ENCODE measurements around the gene IMMP2L.
"Not testable (repeated sequence)": the region's sequence is repeated elsewhere in the genome, so short reads cannot be mapped to it uniquely, and the experiment has no call there.

Gene IMMP2L

DNA sequence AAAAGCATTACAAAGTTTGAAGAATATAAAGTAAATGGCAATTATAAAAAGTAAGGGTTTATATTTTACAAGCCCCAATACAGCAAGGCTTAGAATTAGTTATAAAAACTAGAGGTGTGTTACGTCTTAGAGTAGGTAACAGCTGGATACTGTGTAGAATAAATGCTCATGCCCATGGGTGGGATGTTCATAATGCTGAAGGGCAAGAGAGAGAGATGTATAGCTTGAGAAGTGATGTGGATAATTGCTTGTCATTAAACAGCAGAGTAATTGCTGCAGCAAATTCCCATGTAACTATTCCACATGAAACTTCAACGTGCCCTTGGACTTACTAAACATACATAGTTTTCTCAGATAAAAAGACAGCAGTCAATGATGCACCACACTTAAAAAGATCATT, 233.8 kb downstream of the IMMP2L start:
- FAIRE-seq = no peak

DNA sequence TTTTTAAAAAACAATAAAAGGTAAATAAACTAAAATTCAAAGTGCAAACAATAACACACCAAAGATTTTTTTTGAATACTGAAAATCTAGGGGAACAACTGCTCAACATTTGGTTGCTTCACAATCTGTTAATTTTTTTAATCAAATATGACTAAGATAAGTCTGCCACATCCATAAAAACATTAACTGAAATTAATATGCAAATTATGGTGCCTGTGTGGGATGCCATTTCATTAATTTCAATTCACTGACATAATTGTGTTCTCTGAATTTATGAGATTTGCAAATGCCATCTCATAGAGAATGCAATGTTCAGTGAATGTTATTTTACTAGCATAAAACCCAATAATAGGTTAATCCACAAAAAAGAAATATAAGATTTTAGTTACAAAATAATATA, 237.5 kb downstream of the IMMP2L start:
- no peak for FAIRE-seq

DNA sequence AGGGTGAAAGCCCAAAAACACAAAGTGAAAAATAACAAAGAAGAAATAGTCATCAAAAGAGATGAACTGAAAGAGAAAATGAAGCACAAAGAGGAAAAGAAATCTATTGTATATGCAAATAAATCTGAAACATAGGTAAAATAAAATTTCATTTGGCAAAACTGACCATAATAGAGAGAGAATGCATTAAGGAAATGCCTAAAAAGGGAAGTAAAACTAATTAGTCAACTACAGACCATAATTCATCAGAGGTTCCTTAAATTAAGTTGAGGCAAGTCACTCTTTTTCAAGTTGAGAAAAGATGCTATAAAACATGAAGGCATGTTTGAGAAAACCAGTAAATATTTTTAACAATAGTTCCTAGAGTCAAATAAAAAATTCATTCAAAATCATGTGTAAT, 238.1 kb downstream of the IMMP2L start:
- FAIRE-seq = no peak

DNA sequence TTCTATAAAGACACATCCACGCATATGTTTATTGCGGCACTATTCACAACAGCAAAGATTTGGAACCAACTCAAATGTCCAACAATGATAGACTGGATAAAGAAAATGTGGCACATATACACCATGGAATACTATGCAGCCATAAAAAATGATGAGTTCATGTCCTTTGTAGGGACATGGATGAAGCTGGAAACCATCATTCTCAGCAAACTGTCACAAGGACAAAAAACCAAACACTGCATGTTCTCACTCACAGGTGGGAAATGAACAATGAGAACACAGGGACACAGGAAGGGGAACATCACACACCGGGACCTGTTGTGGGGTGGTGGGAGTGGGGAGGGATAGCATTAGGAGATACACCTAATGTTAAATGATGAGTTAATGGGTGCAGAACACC, 238.6 kb downstream of the IMMP2L start:
- FAIRE-seq = not testable (repeated sequence)

DNA sequence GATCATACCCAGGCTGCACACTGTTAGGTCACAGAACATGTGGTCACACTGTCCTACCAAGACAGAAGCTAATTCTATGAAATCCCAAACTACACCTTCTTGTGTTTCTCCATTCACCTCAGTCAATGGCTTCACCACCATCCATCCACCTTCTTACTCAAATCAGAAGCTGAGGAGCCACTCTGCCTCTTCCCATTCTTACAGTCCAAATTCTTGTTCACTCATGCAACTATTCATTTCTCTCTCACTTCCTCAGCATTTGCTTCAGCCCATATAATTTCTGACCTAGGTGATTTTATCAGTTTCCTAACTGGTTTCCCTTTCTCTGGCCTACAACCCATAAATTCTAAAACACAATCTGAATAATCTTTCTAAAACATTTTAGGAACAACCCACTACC, 242.2 kb downstream of the IMMP2L start:
- FAIRE-seq = no peak

DNA sequence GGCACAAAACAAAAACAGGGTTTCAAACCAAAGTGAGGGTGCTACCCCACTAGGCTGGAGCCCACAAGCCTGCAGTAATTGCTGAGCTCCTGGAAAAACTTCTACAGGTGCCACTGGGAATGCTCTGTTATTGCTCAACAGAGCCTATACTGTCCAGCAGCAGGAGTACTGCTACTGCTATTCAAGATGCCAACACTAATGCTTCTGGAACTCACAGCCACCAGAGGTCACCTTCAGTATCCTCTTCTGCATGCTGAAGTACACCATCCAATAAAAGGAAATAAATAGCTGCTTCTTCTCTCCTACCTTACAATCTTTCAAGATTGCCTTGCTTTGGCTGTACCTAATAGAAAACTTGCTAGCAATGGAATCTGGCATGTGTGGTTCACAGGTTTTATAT, 249.3 kb downstream of the IMMP2L start:
- FAIRE-seq = no peak

DNA sequence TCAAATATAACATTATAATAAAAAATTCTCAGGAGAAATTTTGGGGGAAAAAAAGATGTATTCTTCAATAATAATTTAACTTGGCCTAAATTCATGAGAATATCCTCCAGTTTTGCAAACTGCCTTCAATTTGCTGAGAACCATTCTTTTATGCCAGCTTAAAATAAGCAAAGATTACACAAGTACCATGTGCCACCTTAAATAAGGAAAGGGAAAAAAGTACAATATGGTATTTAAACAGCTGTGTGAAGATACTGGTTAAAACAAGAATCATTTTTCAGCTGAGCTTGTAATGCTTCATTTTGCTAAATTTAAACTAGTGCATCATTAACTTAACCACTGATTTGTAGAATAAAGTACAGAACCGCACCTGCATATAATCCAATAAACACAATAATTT, 253.6 kb downstream of the IMMP2L start:
- no peak for FAIRE-seq

DNA sequence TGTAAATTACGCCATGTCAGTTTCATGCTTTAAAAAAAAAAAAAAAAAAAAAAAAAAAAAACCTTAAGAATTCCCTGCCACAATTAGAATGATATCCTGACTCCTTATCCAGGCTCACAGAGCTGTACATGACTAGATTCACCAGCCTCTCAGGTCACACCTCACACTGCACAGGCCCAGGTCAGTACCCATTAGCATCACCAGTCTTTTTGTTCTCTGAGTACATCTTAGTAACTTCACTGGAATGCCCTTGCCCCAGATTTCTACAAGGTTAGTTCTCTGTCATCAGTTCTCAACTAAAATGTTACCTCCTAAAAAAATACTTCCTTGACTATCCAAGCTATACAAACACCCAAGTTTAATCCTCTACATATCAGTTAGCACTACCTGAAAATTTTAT, 260.4 kb downstream of the IMMP2L start:
- FAIRE-seq = no peak

DNA sequence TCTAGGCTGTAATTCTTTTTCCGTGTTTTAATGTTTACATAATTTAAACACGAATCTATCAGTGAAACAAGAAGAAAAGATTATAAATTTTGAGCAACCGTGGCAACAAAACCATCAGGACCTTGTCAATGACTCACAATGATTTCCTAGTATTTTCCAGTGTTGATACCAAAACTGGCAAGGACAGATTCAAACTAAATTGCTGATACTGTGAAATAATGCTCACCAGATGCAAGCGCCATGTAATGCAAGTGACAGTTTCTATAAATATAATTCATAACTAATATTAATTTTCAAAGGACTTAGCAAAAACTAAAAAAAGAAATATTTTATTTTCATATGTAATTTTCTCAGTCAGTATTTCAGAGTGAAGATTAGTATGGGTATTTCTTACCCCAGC, 267.8 kb downstream of the IMMP2L start:
- FAIRE-seq = no peak

DNA sequence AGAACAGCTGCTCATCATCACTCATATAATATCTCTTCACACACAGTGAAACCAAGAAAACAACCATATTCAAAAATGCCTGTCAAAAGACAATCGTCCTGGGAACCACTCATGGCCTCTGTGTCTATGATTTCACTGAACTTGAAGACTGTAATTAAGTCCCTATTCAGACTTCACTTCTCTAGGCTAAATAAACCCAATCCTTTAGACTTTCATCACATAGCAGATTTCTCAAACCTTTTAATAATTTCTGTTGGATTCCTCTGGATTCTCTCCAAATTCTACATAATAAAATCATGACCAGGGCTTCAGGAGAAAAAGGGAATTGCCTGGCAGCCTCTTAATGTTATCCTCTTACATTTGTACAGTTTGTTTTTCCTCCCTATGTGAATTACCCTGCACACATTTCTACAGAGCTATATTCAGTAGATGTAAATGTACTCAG, 270.2 kb downstream of the IMMP2L start:
- no peak for FAIRE-seq

DNA sequence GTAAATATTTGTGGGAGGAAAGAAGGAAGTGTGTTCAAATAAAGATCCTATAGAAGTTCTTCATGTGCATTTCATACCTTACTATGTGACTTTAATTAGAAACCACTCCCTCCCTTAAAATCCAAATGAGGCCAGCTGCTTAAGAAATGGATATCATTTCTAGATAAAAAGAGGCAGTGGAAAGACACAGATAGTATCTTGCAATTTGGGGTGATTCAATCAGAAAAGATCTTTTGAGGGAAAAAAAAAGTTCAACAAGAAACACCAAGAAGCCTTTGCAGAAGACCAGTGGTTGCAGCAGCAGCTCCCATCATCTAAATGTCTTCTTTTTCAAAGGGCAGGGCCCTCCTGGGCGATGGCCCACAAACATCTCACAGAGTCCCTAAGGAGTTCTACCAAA, 271.3 kb downstream of the IMMP2L start:
- FAIRE-seq = no peak

DNA sequence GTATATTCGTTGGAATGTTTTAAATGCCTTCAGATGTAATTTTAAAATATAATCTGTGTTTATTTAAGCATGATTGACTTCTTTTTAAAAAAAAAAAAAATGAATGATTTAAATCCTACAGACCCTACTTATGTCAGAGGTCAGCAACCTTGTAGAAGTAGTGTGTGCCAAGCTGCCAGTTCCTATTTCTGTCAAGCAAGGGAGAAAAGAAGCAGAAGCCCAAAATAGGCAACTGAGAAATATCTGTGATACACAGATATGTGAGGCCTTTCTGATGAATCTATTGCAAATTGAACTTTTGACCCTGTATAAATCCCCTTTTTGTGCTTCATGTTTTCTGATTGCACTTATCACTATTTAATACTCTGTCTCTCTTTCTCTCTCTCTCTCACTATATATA, 271.9 kb downstream of the IMMP2L start:
- FAIRE-seq = peak; percentile 52

DNA sequence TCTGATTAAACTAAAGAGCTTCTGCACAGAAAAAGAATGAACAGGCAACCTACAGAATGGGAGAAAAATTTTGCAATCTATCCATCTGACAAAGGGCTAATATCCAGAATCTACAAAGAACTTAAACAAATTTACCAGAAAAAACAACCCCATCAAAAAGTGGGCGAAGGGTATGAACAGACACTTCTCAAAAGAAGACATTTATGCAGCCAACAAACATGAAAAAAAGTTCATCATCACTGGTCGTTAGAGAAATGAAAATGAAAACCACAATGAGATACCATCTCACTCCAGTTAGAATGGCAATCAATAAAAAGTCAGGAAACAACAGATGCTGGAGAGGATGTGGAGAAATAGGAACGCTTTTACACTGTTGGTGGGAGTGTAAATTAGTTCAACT, 273.9 kb downstream of the IMMP2L start:
- FAIRE-seq = not testable (repeated sequence)

DNA sequence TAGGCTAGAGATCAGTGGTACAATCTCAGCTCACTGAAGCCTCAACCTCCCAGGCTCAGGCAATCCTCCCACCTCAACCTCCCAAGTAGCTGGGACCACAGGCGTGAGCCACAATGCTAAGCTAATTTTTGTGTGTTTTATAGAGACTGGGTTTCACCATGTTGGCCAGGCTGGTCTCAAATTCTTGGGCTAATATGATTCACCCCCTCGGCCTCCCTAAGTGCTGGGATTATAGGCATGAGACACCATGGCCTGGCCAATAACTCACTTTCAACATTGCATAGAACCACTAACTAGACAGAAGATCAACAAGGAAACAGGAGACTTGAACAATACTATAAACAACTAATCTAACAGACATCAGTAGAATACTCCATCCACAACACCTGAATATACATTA, 279.7 kb downstream of the IMMP2L start:
- FAIRE-seq = no peak

DNA sequence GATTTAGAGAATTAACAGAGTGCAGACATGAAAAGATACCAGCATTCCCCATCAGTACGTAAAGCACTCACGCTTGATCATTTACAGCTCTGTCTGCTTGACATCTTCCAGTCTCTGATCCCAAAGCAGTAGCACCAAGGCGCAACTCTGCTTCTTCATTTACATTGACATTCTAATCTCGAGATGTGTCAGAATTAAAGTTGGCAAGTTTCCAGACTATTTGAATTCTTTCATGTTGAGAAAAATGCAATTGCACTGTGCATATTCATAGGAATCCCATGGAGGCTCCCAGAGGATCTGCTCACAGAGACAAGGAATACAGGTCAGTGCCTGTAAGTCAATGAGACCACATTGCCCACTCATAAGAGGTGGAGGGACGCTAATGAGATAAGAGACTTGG, 287.4 kb downstream of the IMMP2L start:
- FAIRE-seq = no peak

DNA sequence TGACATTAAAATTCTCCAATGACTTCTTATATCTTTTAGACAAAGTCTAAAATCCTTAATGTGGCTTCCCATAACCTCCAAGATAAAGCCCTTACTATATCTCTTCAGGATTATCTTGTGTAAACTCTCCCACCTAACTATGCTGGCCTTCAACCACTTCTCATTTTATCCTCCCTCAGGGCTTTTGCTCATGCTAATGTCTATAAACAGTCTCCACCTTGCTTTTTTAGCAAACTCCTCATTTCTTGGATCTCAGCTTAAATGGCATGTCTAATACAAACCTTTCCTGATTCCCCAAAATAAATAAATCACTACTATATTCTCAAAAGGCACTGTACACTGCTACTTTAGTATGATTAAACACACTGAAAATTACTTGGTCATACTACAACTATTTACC, 290.2 kb downstream of the IMMP2L start:
- no peak for FAIRE-seq

DNA sequence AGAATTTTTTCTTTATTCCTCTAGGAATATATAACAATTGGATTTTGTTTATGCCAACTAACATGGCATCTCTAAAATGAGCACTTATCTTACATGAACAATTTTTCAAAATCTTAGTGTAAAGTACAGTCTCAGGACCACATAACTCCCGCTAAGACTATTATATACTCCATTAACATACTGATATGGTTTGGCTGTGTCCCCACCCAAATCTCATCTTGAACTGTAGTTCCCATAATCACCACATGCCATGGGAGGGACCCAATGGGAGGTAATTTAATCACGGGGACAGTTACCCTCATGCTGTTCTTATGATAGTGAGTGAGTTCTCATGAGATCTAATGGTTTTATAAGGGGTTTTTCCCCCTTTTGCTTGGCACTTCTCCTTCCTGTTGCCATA, 291.5 kb downstream of the IMMP2L start:
- not testable (repeated sequence) for FAIRE-seq

DNA sequence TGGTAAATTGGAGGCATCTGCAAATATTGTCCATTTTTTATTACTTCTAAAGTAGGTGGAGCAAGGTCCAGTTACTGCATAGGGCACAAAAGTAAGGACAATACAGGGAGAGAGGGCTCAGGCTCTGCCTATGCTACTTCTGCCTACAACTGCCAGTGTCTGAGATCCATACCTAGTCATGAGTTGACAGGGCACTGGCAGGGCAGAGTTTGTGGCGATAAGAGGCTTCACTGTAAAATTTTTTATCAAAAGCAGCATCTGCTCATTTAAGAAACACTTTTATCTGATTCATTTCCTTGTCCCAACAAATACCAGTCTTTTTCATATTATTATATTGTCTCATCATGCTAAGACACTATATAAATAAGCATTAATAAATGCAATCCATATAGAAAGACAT, 293.4 kb downstream of the IMMP2L start:
- no peak for FAIRE-seq

DNA sequence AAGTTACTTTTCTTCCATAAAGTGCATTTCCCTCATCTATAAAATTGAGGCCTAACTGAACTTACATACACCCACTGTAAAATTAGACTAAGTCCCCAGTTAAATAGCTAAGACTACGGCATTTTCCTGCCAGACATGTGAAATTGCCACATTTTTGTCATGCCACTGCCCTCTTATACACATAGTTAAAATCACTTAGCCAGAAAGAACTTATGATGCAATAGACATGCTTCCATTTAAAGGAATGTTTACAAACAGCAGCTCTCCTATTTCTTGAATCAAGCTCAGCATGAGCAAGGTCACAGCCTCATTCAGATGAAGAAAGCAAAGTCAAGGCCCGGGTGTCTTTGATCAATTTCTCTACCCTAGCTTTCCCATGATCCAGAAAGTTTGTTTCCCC, 295.7 kb downstream of the IMMP2L start:
- FAIRE-seq = no peak

DNA sequence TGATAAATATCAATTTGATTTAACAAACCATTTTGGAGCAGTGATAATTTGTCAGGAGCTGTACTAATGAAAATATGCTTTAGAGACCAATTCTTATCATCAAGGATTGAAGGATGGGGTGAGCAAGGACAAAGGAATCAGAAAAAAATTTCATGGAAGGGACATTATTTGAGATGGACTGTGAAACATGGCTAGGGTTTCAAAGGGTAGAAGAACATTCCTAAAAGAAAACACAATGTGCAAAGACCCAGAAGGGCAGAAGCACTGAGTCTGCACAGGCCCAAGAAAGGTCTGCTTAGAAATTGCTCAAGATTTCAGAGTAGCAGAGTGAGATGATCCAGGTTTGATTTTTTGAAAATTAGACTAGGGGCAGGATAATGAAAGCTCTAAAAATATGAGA, 296.9 kb downstream of the IMMP2L start:
- FAIRE-seq = no peak

DNA sequence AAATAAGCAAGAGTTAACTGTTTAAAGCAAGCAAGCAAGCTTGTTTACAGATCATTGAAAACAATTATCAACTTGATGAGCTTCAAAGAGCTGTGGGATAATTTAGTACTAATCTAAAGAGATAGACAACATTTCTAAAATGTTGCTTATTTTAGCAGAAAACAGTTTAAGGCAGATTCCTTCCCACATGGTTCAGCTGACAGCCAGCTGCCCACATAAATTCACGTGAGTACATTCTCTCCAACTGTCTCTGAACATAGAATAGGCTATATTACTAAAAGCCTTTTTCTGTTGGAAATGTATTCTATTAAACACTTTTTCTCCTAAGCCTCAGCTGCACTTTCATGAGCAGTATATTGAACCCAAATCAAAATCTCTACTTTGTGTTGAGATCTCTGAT, 297.3 kb downstream of the IMMP2L start:
- no peak for FAIRE-seq

DNA sequence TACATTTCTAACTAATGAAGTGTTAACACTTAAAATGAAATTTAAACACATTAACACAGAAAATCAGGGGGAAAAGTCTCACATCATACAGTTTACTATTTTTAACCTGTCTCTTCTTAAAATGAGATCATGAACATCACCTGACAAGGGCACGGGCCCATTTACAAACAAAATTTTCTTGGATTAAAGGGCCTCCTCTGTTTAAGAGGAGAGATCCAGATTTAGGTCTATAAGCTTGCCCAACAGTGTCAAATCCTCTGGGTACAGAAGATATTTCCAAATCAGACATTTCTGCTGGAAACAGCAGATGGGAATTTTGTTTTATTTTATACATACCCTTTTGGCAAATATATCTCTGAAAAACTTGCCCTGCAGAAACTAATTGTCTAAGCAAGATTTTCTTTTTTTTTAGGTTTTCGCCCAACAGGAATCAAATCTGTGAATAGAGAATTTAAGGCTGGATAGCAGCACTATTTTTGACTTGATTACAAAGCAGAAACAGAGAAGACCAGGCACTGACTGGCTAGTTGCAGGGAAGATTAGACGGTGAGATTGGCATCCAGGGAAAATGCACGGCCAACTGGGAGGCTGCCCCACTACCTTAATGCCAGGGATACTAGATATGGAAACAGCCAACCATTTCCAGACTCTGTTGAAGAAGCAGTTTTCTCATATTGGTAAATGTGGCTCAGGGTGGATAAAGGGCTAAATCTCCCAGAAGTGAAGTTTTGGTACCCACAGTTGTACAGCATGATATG, 298.0 kb downstream of the IMMP2L start:
- FAIRE-seq = no peak

DNA sequence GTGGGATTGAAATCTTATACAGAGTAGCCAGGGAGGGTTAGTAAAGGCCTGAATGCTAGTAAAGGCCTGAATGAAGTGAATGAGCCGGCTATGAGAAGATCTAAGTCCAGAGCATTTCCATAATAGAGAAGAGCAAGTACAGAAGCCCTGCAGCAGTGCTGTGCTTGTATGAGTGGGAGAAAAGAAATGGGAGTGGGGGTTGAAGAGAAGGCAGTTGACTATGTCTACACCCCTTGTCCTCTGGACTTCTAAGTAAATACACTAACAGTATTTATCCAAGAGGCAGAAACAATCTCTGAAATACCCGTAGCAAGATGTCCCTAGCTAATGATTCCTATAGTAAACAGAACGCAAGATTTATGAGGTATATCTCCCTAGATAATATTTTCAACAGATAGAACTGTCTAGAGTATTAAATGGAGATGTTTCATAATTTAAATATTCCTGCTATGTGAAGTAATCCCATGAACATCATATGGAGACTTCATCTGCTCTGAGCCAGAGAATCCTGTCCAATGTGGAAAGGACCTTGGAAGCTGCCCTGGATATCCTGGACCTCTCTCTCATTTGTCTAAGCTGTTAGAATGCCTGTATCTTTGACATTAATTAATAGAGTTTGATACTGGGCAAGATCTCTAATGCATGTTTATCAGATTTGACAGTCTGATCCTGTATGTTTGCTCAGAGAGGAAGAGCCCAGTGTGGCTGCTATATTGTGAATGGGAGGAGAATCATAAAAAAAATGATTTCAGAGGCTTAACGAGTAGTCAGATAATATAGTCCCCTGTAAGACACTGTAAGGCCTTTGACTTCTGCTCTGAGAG, 299.8 kb downstream of the IMMP2L start:
- FAIRE-seq = no peak

DNA sequence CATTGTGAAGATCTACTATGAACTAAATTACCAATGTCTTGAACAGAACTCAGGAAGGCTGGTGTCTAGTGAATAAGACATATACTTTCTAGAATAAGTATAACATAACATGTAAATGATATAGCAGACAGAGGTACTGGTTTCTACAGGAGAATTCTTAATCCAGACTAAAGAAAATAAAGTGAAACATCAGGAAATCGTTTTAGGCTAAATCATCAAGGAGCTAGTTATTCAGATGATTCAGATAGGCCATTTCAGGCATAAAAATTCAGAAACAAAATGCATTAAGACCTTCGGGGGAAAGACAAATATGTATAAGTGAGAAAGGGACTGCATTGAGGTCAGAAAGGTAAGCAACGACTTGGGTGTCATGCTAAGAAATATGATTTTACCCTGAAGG, 300.8 kb downstream of the IMMP2L start:
- FAIRE-seq = no peak

DNA sequence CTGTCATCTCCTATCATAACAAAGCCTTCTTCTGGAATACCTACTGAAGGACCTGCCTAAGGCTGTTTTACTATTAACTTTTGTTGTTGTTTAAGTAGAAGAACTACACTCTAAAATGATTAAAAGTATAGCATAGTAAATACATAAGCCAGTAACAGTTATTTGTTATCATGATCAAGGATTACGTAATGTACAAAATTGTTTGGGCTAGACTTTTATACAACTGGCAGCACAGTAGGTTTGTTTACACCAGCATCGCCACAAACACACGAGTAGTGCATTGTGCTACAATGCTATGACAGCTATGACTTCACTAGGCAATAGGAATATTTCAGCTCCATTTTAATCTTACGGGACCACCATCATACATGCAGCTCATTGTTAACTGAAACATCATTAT, 302.3 kb downstream of the IMMP2L start:
- FAIRE-seq = no peak
